Gastrocnemius medialis (tissue), 4 donors: ENCODE data around the gene SPRED2.

ENCODE experiments used
- POLR2A ChIP-seq, 2 donors: fragments of 450-650 bp; IDR thresholded peaks; one replicate each; pipeline ENCODE4 v1.6.1; 2017; ENCODE audit warnings: antibody characterized with exemption in 2 of 2, mild to moderate bottlenecking in 2 of 2, moderate library complexity in 2 of 2
- TF ChIP-seq, protein P1 (sequence below), 5 experiments: fragments of 450-650 bp in 3 of 5; fragments of 200-600 bp in 2 of 5; sonication (generic) in 2 of 5; IDR thresholded peaks in 4 of 5; conservative IDR thresholded peaks in 1 of 5; 1 replicate in 4 of 5; 2 replicates in 1 of 5; pipeline ENCODE4 v1.5.1; 2016 to 2019; ENCODE audit warnings: antibody characterized with exemption in 5 of 5, mild to moderate bottlenecking in 3 of 5, moderate library complexity in 3 of 5

DNA sequence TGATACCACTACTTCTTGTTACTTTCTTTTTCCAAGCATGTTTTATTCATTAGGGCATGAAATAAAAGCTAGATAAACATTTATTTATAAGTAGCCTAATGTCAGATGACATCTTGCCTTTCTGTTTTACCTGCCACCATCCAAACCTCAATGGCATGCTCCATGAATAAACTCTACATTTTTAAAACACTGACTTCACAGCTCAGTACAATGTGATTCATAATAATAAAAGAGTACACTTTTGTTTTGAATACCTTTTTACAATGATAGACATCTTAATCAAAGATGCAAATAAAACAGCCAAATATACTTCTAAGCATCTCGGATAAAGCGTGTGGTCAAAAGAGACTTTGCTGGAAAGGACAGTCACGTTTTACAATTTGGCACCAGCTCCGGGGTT lies 88.2 kb downstream of the SPRED2 start:
- TF ChIP-seq, protein P1, sequence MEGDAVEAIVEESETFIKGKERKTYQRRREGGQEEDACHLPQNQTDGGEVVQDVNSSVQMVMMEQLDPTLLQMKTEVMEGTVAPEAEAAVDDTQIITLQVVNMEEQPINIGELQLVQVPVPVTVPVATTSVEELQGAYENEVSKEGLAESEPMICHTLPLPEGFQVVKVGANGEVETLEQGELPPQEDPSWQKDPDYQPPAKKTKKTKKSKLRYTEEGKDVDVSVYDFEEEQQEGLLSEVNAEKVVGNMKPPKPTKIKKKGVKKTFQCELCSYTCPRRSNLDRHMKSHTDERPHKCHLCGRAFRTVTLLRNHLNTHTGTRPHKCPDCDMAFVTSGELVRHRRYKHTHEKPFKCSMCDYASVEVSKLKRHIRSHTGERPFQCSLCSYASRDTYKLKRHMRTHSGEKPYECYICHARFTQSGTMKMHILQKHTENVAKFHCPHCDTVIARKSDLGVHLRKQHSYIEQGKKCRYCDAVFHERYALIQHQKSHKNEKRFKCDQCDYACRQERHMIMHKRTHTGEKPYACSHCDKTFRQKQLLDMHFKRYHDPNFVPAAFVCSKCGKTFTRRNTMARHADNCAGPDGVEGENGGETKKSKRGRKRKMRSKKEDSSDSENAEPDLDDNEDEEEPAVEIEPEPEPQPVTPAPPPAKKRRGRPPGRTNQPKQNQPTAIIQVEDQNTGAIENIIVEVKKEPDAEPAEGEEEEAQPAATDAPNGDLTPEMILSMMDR (IDR thresholded peaks at IDR 0.05 in 4 of 5, conservative IDR thresholded peaks at IDR 0.05 in 1 of 5), result no peak
- no peak for TF ChIP-seq POLR2A (IDR thresholded peaks at IDR 0.05)
